OCI-LY3 (cell line): Measurements from ENCODE around the gene TANK.
"Not testable (repeated sequence)": the region's sequence is repeated elsewhere in the genome, so short reads cannot be mapped to it uniquely, and the experiment has no call there.

Experiments used
- EZH2phosphoT487 ChIP-seq: fragments of 200-600 bp; shearing (Covaris generic); IDR thresholded peaks from 2 replicates; pipeline ENCODE4 v1.6.1; 2018; ENCODE audit warnings: antibody characterized with exemption, mixed run types, low read depth
- TF ChIP-seq, protein P1 (sequence below): fragments of 200-600, 300-600 bp; sonication (generic); IDR thresholded peaks from 2 replicates; pipeline ENCODE4 v1.5.1; 2014; ENCODE audit warnings: antibody characterized with exemption, low read length, low read depth

DNA sequence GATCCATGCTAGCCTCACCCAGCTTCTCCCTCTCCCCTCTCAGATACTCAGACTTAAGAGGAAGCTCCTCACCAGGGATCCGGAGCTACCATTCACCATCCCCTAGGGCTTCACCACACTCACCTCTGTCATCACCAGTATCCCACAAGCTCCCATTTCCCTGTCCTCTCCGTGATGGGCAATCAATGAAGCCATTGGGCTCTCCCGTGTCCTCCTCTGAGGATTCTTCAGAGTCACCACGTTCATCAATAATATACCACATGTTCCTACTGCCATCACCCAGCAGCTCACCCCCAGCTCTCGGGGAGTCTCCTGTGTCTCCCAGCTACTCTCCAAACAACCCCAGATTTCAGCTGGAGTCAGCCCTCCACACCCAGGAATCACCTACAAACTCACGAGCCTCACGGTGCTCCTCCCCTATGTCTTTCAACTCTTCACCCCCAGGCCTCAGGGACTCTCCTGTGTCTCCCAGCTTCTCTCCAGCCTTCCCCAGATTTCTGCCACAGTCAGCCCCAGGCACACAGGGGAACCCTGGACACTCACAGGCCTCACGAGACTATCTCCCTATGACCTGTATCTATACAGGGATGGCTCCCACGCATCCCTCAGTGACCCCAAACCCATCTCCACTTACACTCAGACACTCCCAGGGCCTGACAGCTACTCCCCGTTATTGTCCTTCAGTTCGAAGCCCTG is 121.5 kb downstream of the TANK start:
- TF ChIP-seq, protein P1, sequence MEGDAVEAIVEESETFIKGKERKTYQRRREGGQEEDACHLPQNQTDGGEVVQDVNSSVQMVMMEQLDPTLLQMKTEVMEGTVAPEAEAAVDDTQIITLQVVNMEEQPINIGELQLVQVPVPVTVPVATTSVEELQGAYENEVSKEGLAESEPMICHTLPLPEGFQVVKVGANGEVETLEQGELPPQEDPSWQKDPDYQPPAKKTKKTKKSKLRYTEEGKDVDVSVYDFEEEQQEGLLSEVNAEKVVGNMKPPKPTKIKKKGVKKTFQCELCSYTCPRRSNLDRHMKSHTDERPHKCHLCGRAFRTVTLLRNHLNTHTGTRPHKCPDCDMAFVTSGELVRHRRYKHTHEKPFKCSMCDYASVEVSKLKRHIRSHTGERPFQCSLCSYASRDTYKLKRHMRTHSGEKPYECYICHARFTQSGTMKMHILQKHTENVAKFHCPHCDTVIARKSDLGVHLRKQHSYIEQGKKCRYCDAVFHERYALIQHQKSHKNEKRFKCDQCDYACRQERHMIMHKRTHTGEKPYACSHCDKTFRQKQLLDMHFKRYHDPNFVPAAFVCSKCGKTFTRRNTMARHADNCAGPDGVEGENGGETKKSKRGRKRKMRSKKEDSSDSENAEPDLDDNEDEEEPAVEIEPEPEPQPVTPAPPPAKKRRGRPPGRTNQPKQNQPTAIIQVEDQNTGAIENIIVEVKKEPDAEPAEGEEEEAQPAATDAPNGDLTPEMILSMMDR, result not testable (repeated sequence)
- not testable (repeated sequence) for TF ChIP-seq EZH2phosphoT487
